Brain microvascular endothelial cell (primary cell): ENCODE results near the gene ALKBH1.
"Not testable (repeated sequence)": the region's sequence is repeated elsewhere in the genome, so short reads cannot be mapped to it uniquely, and the experiment has no call there.

Experiments used
- DNase-seq: peaks from one replicate; pipeline ENCODE4 v3.0.0-alpha.2; 2020
- H3K27ac ChIP-seq: fragments of 250-450 bp; sonication (Bioruptor Pico); 2 replicates; pipeline ENCODE4 v1.5.1; 2020; ENCODE audit warnings: mild to moderate bottlenecking, moderate library complexity
- H3K27me3 ChIP-seq: fragments of 250-450 bp; sonication (Bioruptor Pico); replicated peaks from 2 replicates; pipeline ENCODE4 v1.5.1; 2020; ENCODE audit warnings: mild to moderate bottlenecking
- H3K36me3 ChIP-seq: fragments of 250-450 bp; sonication (Bioruptor Pico); replicated peaks from 2 replicates; pipeline ENCODE4 v1.5.1; 2020; ENCODE audit warnings: mild to moderate bottlenecking
- H3K4me3 ChIP-seq: 2 replicates; pipeline ENCODE4 v1.5.1; 2011; ENCODE audit warnings: low read depth, mild to moderate bottlenecking, control low read depth, low read length, moderate library complexity
- CTCF ChIP-seq: IDR thresholded peaks from 2 replicates; pipeline ENCODE4 v1.5.1; 2011; ENCODE audit warnings: low read depth, mild to moderate bottlenecking, moderate library complexity, low read length, control low read depth, inconsistent platforms; ENCODE audit errors: missing control alignments
- in situ Hi-C: cut with HindIII; loops from 2 replicates; pipeline ENCODE4 v1.10.0; 2017; ENCODE audit warnings: low sequenced_read_pairs, low pct_ligation_motif_present

Gene ALKBH1

GRCh38 chr14:77642407-77642806 is 65.4 kb downstream of the ALKBH1 start:
- no peak for DNase-seq
- no peak overlapping the region for H3K27ac ChIP-seq
- H3K4me3 ChIP-seq = peak overlapping the region; percentile 51
- no peaks in the 10 kb centered on the region for H3K36me3 ChIP-seq
- in situ Hi-C loops = no loop called here
- no peak for TF ChIP-seq CTCF
- no peaks in the 10 kb centered on the region for H3K27me3 ChIP-seq

GRCh38 chr14:77641534-77642341 is 66.1 kb downstream of the ALKBH1 start:
- Histone ChIP-seq H3K36me3 (no peaks in the 10 kb centered on the region), H3K27ac (peak overlapping the region; percentile 34), H3K4me3 (peak overlapping the region; percentile 51), H3K27me3 (no peaks in the 10 kb centered on the region)
- no peak for TF ChIP-seq CTCF
- DNase-seq = peak; percentile 40
- in situ Hi-C loops = no loop called here

DNA sequence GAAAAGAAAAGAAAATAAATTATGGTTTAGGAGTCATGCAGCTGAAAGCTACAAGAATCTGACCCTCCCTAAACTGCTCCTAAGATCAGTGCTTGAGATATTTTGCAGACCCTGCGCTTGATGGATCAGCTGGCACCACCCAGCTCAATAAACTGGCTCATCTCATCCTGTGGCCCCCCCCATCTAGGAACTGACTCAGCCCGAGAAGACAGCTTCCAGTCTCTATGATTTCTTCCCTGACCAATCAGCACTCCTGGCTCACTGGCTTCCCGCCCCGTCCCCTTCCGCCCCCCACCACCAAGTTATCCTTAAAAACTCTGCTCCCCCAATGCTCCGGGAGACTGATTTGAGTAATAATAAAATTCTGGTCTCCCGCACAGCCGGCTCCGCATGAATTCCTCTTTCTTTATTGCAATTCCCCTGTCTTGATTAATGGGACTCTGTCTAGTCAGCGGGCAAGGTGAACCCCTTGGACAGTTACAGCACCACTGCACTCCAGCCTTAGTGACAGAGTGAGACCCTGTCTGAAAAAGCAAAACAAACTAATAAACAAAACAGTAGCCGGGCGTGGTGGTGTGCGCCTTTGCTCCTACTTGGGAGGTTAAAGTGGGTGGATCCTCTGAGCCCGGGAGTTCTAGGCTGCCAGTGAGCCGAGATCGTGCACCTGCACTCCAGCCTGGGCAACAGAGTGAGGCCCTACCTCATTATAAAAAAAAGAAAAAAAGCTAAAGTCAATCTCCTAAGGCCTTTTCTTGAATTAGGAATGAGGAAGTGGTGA is 66.9 kb downstream of the ALKBH1 start:
- Histone ChIP-seq H3K27ac (peak overlapping the region; percentile 34), H3K4me3 (no peak overlapping the region)

DNA sequence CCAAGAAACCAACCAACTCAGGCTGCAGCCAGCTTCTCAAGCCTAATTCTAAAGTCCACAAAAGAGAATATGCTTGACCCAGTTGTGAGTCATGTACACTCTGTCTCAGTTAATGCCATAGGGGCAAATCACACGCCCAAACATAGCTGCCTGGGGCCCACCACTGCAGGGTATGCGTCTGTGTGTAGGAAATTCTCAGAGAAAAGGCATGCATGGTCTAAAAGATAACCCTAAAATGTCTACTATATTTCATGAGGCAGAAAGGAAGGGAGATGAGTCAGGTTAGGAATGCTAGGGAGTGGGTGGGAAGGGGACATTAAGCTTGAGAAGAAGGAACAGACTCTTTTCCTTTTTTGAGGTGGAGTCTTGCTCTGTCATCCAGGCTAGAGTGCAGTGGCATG is 69.1 kb downstream of the ALKBH1 start:
- TF ChIP-seq CTCF = no peak
- Histone ChIP-seq H3K27ac (peak overlapping the region; percentile 95), H3K4me3 (no peak overlapping the region), H3K27me3 (no peaks in the 10 kb centered on the region), H3K36me3 (no peaks in the 10 kb centered on the region)
- DNase-seq = peak; percentile 97
- in situ Hi-C loops = no loop called here

More for the DNA sequence above, 66.9 kb downstream of the ALKBH1 start:
- peak; percentile 49 for DNase-seq
- TF ChIP-seq CTCF = no peak
- Histone ChIP-seq H3K27me3 (no peaks in the 10 kb centered on the region), H3K36me3 (no peaks in the 10 kb centered on the region)
- in situ Hi-C loops = no loop called here

DNA sequence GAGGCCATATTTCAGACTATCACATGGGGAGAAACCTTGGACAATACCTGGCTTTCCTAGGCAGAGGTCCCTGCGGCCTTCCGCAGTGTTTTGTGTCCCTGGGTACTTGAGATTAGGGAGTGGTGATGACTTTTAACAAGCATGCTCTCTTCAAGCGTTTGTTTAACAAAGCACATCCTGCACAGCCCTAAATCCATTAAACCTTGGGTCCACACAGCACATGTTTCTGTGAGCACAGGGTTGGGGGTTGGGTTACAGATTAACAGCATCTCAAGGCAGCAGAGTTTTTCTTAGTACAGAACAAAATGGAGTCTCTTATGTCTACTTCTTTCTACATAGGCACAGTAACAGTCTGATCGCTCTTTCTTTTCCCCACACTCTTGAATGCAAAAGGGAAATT is 72.0 kb downstream of the ALKBH1 start:
- H3K36me3 ChIP-seq, H3K27me3 ChIP-seq, H3K27ac ChIP-seq, DNase-seq, H3K4me3 ChIP-seq, in situ Hi-C loops: not testable (repeated sequence)

DNA sequence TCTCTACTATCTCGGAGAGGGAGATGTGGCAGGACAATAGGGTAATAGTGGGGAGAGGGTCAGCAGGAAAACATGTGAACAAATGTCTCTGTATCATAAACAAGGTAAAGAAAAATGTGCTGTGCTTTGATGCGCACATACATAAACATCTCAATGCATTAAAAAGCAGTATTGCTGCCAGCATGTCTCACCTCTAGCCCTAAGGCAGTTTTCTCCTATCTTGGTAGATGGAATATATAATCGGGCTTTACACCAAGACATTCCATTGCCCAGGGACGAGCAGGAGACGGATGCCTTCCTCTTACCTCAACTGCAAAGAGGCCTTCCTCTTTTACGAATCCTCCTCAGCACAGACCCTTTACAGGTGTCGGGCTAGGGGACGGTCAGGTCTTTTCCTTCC is 72.4 kb downstream of the ALKBH1 start:
- H3K4me3 ChIP-seq, DNase-seq, H3K27me3 ChIP-seq, H3K36me3 ChIP-seq, in situ Hi-C loops, H3K27ac ChIP-seq: not testable (repeated sequence)
